Kidney (tissue), 14 donors: ENCODE data around the gene OPHN1. TPM values are rescaled to one million over a fixed set of nuclear protein-coding genes. Genes with fewer than 3 reads are reported as not detected.

Experiments used
- DNase-seq, 5 donors: peaks; one replicate each; pipeline ENCODE4 v3.0.0-alpha.2; 2013 to 2020
- FAIRE-seq: peaks from 2 replicates; lab custom pipeline; 2012; peaks lifted over from hg19 to GRCh38; lab: Jason Lieb, UNC
- H3K27ac ChIP-seq, 2 donors: one replicate each; pipeline ENCODE4 v1.7.0; 2013; ENCODE audit warnings: low read depth in 2 of 2, low read length in 2 of 2, inconsistent platforms in 1 of 2
- H3K27me3 ChIP-seq: one replicate; pipeline ENCODE4 v1.7.1; 2013; ENCODE audit warnings: low read length, inconsistent platforms; ENCODE audit not compliant: control insufficient read depth, insufficient read depth
- H3K36me3 ChIP-seq, 3 donors: one replicate each; pipeline versions ENCODE4 v1.7.0 to v1.7.1; 2013; ENCODE audit warnings: low read length in 3 of 3, control low read depth in 1 of 3, inconsistent platforms in 1 of 3; ENCODE audit not compliant: insufficient read depth in 3 of 3, control insufficient read depth in 2 of 3
- H3K4me1 ChIP-seq, 3 donors: one replicate each; pipeline versions ENCODE4 v1.7.0 to v1.7.1; 2013; ENCODE audit warnings: low read length in 3 of 3, inconsistent platforms in 1 of 3, low read depth in 1 of 3; ENCODE audit not compliant: control insufficient read depth in 2 of 3, insufficient read depth in 2 of 3
- H3K4me3 ChIP-seq, 3 donors: one replicate each; pipeline versions ENCODE4 v1.7.0 to v1.8.1; 2013; ENCODE audit warnings: low read length in 3 of 3, control low read depth in 1 of 3, inconsistent platforms in 1 of 3
- H3K9ac ChIP-seq, 3 donors: one replicate each; pipeline versions ENCODE4 v1.7.0 to v1.7.1; 2013; ENCODE audit warnings: low read length in 3 of 3, control low read depth in 1 of 3, inconsistent platforms in 1 of 3
- H3K9me3 ChIP-seq, 3 donors: one replicate each; pipeline versions ENCODE4 v1.7.0 to v1.7.1; 2013; ENCODE audit warnings: low read length in 3 of 3, control low read depth in 1 of 3, inconsistent platforms in 1 of 3; ENCODE audit not compliant: control insufficient read depth in 2 of 3, insufficient read depth in 1 of 3
- intact Hi-C: fragments of 100-400 bp; cut with DNase I; formaldehyde crosslinking; loops from one replicate; pipeline ENCODE4 v1.11.1; 2022
- polyA plus RNA-seq: library from polyadenylated mRNA; stranded (reverse); fragments of 350-450 nt; fragmentation: Illumina TruSeq; extraction: RNeasy Lipid Tissue Mini Kit (QIAGEN cat#74804); gene quantifications from one replicate; pipeline ENCODE4 v1.2.3, GENCODE V29; 2014; ENCODE audit warnings: low read depth, low replicate concordance; ENCODE audit not compliant: insufficient read depth
- total RNA-seq: library from RNA; stranded (reverse); fragmentation: NEBNext Ultra II Directional; extraction: Animal tissue kit (Norgen Biotek cat#: 25700); gene quantifications from one replicate; pipeline ENCODE4 v1.2.1, GENCODE V29; 2021
- TF ChIP-seq, protein P1 (sequence below): IDR thresholded peaks from 3 replicates; pipeline ENCODE4 v1.5.1; 2012; ENCODE audit warnings: mild to moderate bottlenecking, moderate library complexity, borderline replicate concordance; ENCODE audit not compliant: insufficient read depth; ENCODE audit errors: extremely low read depth
- donor health status: control.
- donor health status: control.
- donor health status: control.
- donor health status: control.
- donor health status: control.
- donor health status: DM: yes; HTN: yes; CAD: no.
- donor health status: Normal renal cell carcinoma (clear cell type).

The OPHN1 gene
- total and polyA plus RNA-seq, 2 donors from 2014 or later: 1.9 to 9.5 TPM

DNA sequence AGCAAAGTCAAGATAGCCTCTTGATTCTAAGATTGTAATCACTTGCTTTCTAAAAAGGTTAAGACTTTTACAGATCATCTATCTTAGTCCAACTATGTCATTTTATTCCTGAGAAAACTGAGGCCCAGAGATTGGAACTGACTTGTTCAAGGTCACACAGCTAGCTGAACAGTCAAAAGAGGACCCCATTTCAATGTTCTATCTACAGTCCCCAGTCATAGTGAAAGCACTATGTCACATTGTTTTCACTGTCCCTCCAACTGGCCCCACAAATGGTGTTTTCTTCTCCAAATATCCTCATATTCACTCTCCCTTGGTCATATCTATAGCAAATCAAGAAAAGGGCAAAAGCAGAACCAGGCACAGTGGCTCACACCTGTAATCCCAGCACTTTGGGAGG lies 145.2 kb downstream of the OPHN1 start:
- H3K4me3 ChIP-seq: no peak overlapping the region
- TF ChIP-seq, protein P1, sequence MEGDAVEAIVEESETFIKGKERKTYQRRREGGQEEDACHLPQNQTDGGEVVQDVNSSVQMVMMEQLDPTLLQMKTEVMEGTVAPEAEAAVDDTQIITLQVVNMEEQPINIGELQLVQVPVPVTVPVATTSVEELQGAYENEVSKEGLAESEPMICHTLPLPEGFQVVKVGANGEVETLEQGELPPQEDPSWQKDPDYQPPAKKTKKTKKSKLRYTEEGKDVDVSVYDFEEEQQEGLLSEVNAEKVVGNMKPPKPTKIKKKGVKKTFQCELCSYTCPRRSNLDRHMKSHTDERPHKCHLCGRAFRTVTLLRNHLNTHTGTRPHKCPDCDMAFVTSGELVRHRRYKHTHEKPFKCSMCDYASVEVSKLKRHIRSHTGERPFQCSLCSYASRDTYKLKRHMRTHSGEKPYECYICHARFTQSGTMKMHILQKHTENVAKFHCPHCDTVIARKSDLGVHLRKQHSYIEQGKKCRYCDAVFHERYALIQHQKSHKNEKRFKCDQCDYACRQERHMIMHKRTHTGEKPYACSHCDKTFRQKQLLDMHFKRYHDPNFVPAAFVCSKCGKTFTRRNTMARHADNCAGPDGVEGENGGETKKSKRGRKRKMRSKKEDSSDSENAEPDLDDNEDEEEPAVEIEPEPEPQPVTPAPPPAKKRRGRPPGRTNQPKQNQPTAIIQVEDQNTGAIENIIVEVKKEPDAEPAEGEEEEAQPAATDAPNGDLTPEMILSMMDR: no peak
- DNase-seq (no peak), FAIRE-seq (no peak)
- H3K4me1 ChIP-seq: no peaks in the 10 kb centered on the region
- no peaks in the 10 kb centered on the region for H3K36me3 ChIP-seq
- intact Hi-C loops: no loop called here
- no peaks in the 10 kb centered on the region for H3K27me3 ChIP-seq
- no peak overlapping the region for H3K9ac ChIP-seq
- H3K27ac ChIP-seq: no peak overlapping the region
- H3K9me3 ChIP-seq: no peaks in the 10 kb centered on the region

DNA sequence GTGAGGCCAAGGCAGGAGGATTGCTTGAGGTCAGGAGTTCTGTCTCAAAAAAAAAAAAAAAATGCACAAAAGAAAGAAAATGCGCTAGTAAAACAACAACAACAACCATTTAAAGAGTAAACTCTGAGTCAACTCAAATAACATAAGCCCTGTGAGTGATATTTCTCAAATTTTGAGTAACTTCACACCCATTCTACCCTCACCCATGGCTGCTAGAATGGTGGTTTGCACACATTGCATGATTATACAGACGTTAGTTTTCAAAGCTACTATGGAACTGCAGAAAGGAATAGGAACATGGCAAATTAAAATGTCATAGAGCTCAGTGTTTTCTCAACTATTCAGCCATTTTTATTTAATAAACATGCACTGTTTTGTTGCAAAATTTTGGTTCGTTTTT lies 145.9 kb downstream of the OPHN1 start:
- FAIRE-seq (no peak), DNase-seq (no peak)
- intact Hi-C loops: no loop called here
- no peaks in the 10 kb centered on the region for H3K36me3 ChIP-seq
- H3K4me1 ChIP-seq: no peaks in the 10 kb centered on the region
- no peaks in the 10 kb centered on the region for H3K27me3 ChIP-seq
- no peak overlapping the region for H3K9ac ChIP-seq
- H3K4me3 ChIP-seq: no peak overlapping the region
- TF ChIP-seq, protein P1: no peak
- no peak overlapping the region for H3K27ac ChIP-seq
- no peaks in the 10 kb centered on the region for H3K9me3 ChIP-seq

DNA sequence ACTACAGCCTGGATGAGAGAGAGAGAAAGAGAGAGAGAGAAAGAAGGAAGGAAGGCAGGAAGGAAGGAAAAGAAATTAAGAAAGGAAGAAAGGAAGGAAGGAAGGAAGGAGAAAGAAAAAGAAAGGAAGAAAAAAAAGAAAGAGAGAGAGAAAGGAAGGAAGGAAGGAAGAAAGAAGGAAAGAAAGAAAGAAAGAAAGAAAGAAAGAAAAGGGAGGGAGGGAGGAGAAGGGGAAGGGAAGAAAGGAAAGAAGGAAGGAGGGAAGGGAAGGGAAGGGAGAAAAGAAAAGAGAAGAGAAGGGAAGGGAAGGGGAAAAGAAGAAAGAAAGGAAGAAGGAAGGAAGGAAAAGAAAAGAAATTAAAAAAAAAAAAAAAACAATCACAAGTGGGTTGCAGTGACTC lies 146.3 kb downstream of the OPHN1 start:
- TF ChIP-seq, protein P1: no peak
- no peaks in the 10 kb centered on the region for H3K27me3 ChIP-seq

GRCh38 chrX:68286076-68286475 lies 147.2 kb downstream of the OPHN1 start:
- Histone ChIP-seq H3K9me3 (no peaks in the 10 kb centered on the region), H3K4me1 (no peaks in the 10 kb centered on the region), H3K4me3 (no peak overlapping the region), H3K27ac (no peak overlapping the region), H3K9ac (no peak overlapping the region), H3K27me3 (no peaks in the 10 kb centered on the region), H3K36me3 (no peaks in the 10 kb centered on the region)
- no peak for FAIRE-seq
- TF ChIP-seq, protein P1: no peak
- DNase-seq: no peak
- intact Hi-C loops: no loop called here

More for the DNA sequence above, 146.3 kb downstream of the OPHN1 start:
- no peak overlapping the region for H3K4me3 ChIP-seq
- H3K9ac ChIP-seq: no peak overlapping the region
- FAIRE-seq (no peak), DNase-seq (no peak)
- H3K36me3 ChIP-seq: no peaks in the 10 kb centered on the region
- no peaks in the 10 kb centered on the region for H3K9me3 ChIP-seq
- intact Hi-C loops: no loop called here
- no peak overlapping the region for H3K27ac ChIP-seq
- H3K4me1 ChIP-seq: no peaks in the 10 kb centered on the region
